OCI-LY7 (cell line): ENCODE data around the gene ICAM5. TPM values are rescaled to one million over a fixed set of nuclear protein-coding genes. Genes with fewer than 3 reads are reported as not detected.

ENCODE experiments used
- BruUV-seq: library from RNA; stranded (reverse); fragments of 400-500 nt; replicated peaks from 2 replicates; lab custom pipeline; 2021; lab: Mats Ljungman, UMichigan
- CTCF ChIA-PET: fragments of 300-600 bp; sonication (Branson Sonifier 250); formaldehyde crosslinking; loops from one replicate; lab custom pipeline; 2022; ENCODE audit warnings: antibody characterized with exemption; ENCODE audit not compliant: unreplicated experiment; lab: Charles Lee
- POLR2A ChIA-PET: fragments of 300-600 bp; sonication (Branson Sonifier 250); formaldehyde crosslinking; loops from one replicate; lab custom pipeline; 2022; ENCODE audit warnings: antibody characterized with exemption; lab: Charles Lee
- DNase-seq: peaks from one replicate; pipeline ENCODE4 v3.0.0-alpha.2; 2015; ENCODE audit warnings: low spot score
- H2AFZ ChIP-seq: fragments of 200-600 bp; sonication (generic), shearing (Covaris generic); 2 replicates; pipeline ENCODE4 v1.6.1; 2014; ENCODE audit warnings: mild to moderate bottlenecking, antibody characterized with exemption, low read length, moderate library complexity
- H3K27ac ChIP-seq: fragments of 200-600 bp; sonication (generic); 2 replicates; pipeline ENCODE4 v1.5.1; 2014; ENCODE audit warnings: mixed run types, low read depth, mild to moderate bottlenecking, moderate library complexity, low read length, inconsistent platforms; ENCODE audit not compliant: poor library complexity, severe bottlenecking
- H3K36me3 ChIP-seq: fragments of 200-600 bp; sonication (generic); 2 replicates; pipeline ENCODE4 v1.6.1; 2014; ENCODE audit warnings: mild to moderate bottlenecking, antibody characterized with exemption, low read length, moderate library complexity, mixed read lengths; ENCODE audit not compliant: insufficient read depth
- H3K4me1 ChIP-seq: fragments of 200-600 bp; sonication (generic); 2 replicates; pipeline ENCODE4 v1.5.1; 2014; ENCODE audit warnings: mild to moderate bottlenecking, low read length; ENCODE audit not compliant: insufficient read depth, poor library complexity, severe bottlenecking
- H3K4me2 ChIP-seq: fragments of 200-600 bp; sonication (generic); 2 replicates; pipeline ENCODE4 v1.6.1; 2014; ENCODE audit warnings: mild to moderate bottlenecking, low read length
- H3K4me3 ChIP-seq: fragments of 200-600 bp; sonication (generic); 2 replicates; pipeline ENCODE4 v1.5.1; 2014; ENCODE audit warnings: mild to moderate bottlenecking, low read depth, low read length; ENCODE audit not compliant: poor library complexity, severe bottlenecking
- H3K79me2 ChIP-seq: fragments of 200-600 bp; sonication (generic); 2 replicates; pipeline ENCODE4 v1.6.1; 2016; ENCODE audit warnings: low read depth, mild to moderate bottlenecking, low read length, moderate library complexity, mixed read lengths; ENCODE audit not compliant: insufficient read depth
- H3K9me2 ChIP-seq: fragments of 200-600 bp; sonication (generic); 2 replicates; pipeline ENCODE4 v1.6.1; 2016; ENCODE audit warnings: mild to moderate bottlenecking, low read length, mixed read lengths; ENCODE audit not compliant: insufficient read depth
- H3K9me3 ChIP-seq: fragments of 200-600 bp; sonication (generic); 2 replicates; pipeline ENCODE4 v1.6.1; 2014; ENCODE audit warnings: mild to moderate bottlenecking, mixed run types, low read length, mixed read lengths
- H4K20me1 ChIP-seq: fragments of 200-600 bp; sonication (generic); 2 replicates; pipeline ENCODE4 v1.6.1; 2014; ENCODE audit warnings: mild to moderate bottlenecking, antibody characterized with exemption, low read length, moderate library complexity, mixed read lengths; ENCODE audit not compliant: insufficient read depth
- EZH2phosphoT487 ChIP-seq: fragments of 200-600 bp; sonication (generic); IDR thresholded peaks from 2 replicates; pipeline ENCODE4 v1.6.1; 2018; ENCODE audit warnings: low read depth, borderline replicate concordance, mild to moderate bottlenecking, mixed run types, antibody characterized with exemption, low read length, moderate library complexity, mixed read lengths
- intact Hi-C: fragments of 100-400 bp; cut with micrococcal nuclease; formaldehyde crosslinking; loops from one replicate; pipeline ENCODE4 v1.10.0; 2022; ENCODE audit not compliant: unreplicated experiment
- total RNA-seq, 2 experiments: library from RNA; depleted of rRNA in 1 of 2; stranded (reverse); fragments of >200 nt in 1 of 2; shearing (Covaris generic) in 1 of 2; gene quantifications; 2 replicates each; pipeline ENCODE4 v1.2.3, GENCODE V29; 2014 to 2022
- TF ChIP-seq, protein P1 (sequence below): fragments of 200-600 bp; sonication (generic); conservative IDR thresholded peaks from 2 replicates; pipeline ENCODE4 v1.5.1; 2014; ENCODE audit warnings: mild to moderate bottlenecking, antibody characterized with exemption, low read length, moderate library complexity, mixed read lengths

Gene ICAM5
- total RNA-seq, 2 experiments from 2014 or later = 6.4 to 10.8 TPM

DNA sequence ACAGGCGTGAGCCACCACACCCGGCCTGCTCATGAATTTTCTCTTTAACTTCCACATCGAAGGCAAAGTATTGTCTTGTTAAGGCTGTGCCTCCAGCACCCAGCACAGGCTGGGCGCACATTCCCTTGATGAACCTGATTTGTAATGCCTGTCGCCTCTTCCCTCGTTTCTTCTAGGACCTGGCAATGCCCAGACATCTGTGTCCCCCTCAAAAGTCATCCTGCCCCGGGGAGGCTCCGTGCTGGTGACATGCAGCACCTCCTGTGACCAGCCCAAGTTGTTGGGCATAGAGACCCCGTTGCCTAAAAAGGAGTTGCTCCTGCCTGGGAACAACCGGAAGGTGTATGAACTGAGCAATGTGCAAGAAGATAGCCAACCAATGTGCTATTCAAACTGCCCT, 15.2 kb upstream of the ICAM5 start:
- DNase-seq = no peak
- Histone ChIP-seq H4K20me1 (no peaks in the 10 kb centered on the region), H3K79me2 (0 out of 2 replicates have a peak, but pooled peaks cover 5% of the 10 kb centered on the region), H3K4me1 (peaks cover 29% of the 10 kb centered on the region), H3K9me3 (no peaks in the 10 kb centered on the region), H3K36me3 (0 out of 2 replicates have a peak, but pooled peaks cover 3% of the 10 kb centered on the region), H3K4me2 (no peak overlapping the region), H3K27ac (no peak overlapping the region), H3K4me3 (no peak overlapping the region), H3K9me2 (no peaks in the 10 kb centered on the region), H2AFZ (no peak overlapping the region)
- no peak for TF ChIP-seq EZH2phosphoT487
- TF ChIP-seq, protein P1, sequence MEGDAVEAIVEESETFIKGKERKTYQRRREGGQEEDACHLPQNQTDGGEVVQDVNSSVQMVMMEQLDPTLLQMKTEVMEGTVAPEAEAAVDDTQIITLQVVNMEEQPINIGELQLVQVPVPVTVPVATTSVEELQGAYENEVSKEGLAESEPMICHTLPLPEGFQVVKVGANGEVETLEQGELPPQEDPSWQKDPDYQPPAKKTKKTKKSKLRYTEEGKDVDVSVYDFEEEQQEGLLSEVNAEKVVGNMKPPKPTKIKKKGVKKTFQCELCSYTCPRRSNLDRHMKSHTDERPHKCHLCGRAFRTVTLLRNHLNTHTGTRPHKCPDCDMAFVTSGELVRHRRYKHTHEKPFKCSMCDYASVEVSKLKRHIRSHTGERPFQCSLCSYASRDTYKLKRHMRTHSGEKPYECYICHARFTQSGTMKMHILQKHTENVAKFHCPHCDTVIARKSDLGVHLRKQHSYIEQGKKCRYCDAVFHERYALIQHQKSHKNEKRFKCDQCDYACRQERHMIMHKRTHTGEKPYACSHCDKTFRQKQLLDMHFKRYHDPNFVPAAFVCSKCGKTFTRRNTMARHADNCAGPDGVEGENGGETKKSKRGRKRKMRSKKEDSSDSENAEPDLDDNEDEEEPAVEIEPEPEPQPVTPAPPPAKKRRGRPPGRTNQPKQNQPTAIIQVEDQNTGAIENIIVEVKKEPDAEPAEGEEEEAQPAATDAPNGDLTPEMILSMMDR = no peak
- intact Hi-C loops = no loop called here
- ChIA-PET POLR2A (no interaction called here), CTCF (no interaction called here)
- no TSS peak for BruUV-seq

GRCh38 chr19:10277795-10278589, 11.8 kb upstream of the ICAM5 start:
- no peaks in the 10 kb centered on the region for H3K79me2 ChIP-seq
- intact Hi-C loops = no loop called here
- H3K27ac ChIP-seq = no peak overlapping the region
- no peak for DNase-seq
- H3K4me2 ChIP-seq = no peak overlapping the region
- ChIA-PET POLR2A (interaction anchor here (1.0 kb wide), 1 partner anchor 18 kb away, joined by 4 read pairs; no protein-coding TSS in a partner anchor), CTCF (no interaction called here)
- H2AFZ ChIP-seq = no peak overlapping the region
- no peaks in the 10 kb centered on the region for H4K20me1 ChIP-seq
- no peaks in the 10 kb centered on the region for H3K9me3 ChIP-seq
- 0 out of 2 replicates have a peak, but pooled peaks cover 8% of the 10 kb centered on the region for H3K36me3 ChIP-seq
- no peaks in the 10 kb centered on the region for H3K9me2 ChIP-seq
- H3K4me3 ChIP-seq = no peak overlapping the region
- H3K4me1 ChIP-seq = no peaks in the 10 kb centered on the region
- no TSS peak for BruUV-seq
- TF ChIP-seq, protein P1 = no peak
- TF ChIP-seq EZH2phosphoT487 = no peak

GRCh38 chr19:10278935-10279334, 10.8 kb upstream of the ICAM5 start:
- no peak overlapping the region for H3K27ac ChIP-seq
- ChIA-PET CTCF (no interaction called here), POLR2A (interaction anchor here (1.0 kb wide), 1 partner anchor 18 kb away, joined by 4 read pairs; no protein-coding TSS in a partner anchor)
- H3K4me1 ChIP-seq = no peaks in the 10 kb centered on the region
- H2AFZ ChIP-seq = no peak overlapping the region
- no peak overlapping the region for H3K4me2 ChIP-seq
- no TSS peak for BruUV-seq
- H3K79me2 ChIP-seq = no peaks in the 10 kb centered on the region
- no peak for DNase-seq
- no peak overlapping the region for H3K4me3 ChIP-seq
- H3K9me2 ChIP-seq = no peaks in the 10 kb centered on the region
- H4K20me1 ChIP-seq = no peaks in the 10 kb centered on the region
- intact Hi-C loops = no loop called here
- no peaks in the 10 kb centered on the region for H3K9me3 ChIP-seq
- H3K36me3 ChIP-seq = 0 out of 2 replicates have a peak, but pooled peaks cover 14% of the 10 kb centered on the region
- TF ChIP-seq, protein P1 = no peak
- TF ChIP-seq EZH2phosphoT487 = no peak
